ENCODE data around the gene THAP3.

THAP3 gene

DNA sequence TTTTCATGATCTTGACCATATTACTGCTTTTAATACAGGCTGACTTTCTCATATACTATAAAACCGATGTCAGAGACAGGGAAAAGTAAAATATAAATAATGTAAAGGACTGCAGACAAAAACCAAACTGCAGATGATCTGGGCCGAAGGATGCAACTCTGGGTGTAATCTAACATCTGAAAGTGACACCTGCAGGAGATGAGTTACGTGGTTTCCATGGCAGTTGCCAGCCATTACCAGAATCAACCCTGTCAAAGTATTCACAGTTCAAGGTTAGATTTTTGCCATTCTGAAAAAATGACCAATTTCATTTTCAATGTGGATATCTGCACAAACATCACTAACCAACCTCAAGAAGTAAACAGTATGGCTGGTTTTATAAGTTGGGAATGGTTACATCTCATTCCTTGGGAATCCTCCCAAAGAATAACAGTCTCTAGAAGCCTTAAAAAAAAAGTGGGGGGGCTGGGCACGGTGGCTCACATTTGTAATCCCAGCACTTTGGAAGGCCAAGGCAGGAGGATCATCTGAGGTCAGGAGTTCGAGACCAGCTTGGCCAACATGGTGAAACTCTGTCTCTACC is 49.2 kb downstream of the THAP3 start:
- DNase-seq (ENCODE audit: low read depth, low spot score): no peak

DNA sequence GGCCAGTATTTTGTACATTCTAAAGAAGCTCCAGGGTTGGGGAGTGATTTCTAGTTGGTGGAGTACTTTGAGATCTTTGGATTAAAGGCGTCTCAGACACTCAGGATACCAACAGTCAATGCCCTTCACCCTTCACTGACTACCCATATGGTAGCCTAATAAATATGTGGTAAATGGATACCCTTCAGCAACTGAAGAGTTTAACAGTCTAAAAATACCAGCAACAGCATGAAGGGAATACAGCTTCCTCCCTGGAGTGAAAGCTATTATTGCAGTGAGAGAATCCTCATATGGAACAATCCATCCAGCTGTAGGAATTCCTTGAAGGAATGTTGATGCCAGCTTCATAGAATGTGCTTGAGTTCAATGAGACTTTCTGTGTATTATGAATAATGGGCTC is 50.1 kb downstream of the THAP3 start:
- DNase-seq (ENCODE audit: low read depth, low spot score): no peak

DNA sequence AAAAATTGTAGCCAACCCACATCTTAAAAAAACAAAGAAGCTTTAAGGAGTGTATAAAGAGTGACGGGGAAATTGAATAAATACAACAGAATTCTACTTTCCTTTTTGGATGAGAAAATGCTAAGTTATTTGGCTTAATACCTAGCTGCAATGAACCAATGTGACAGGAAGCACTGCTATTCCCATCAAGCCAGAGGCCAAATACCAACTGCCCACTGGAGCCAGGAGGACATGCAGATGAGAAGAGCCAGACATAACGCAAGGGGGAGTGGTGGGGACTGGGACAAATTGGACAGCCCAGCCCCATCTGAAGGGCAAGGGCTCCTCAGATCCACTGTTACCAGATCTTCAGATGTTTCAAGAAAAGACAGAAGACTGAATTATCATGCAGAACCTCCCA is 51.3 kb downstream of the THAP3 start:
- DNase-seq (ENCODE audit: low read depth, low spot score): no peak

Measured in ELF-1 (cell line).